Thyroid gland (tissue), 4 donors: Measurements from ENCODE around the gene WDR36.

ENCODE experiments used
- CTCF ChIP-seq, 6 experiments: fragments of 200-600 bp in 3 of 6; fragments of 450-650 bp in 3 of 6; sonication (generic) in 3 of 6; IDR thresholded peaks; one replicate each; pipeline ENCODE4 v1.5.1; 2016 to 2019; ENCODE audit warnings: antibody characterized with exemption in 6 of 6, mild to moderate bottlenecking in 2 of 6, inconsistent platforms in 1 of 6, moderate library complexity in 1 of 6
- POLR2A ChIP-seq, 2 donors: fragments of 450-650 bp; IDR thresholded peaks; one replicate each; pipeline ENCODE4 v1.6.1; 2017; ENCODE audit warnings: antibody characterized with exemption in 2 of 2, mild to moderate bottlenecking in 2 of 2, moderate library complexity in 1 of 2

GRCh38 chr5:111058064-111058463 lies 34.1 kb upstream of the WDR36 start:
- TF ChIP-seq POLR2A (IDR thresholded peaks at IDR 0.05) (no peak), CTCF (IDR thresholded peaks at IDR 0.05) (no peak)
